Thyroid gland (tissue), 4 donors: ENCODE measurements around the gene SELENOI. TPM values are rescaled to one million over a fixed set of nuclear protein-coding genes. Genes with fewer than 3 reads are reported as not detected.
"Not testable (repeated sequence)": the region's sequence is repeated elsewhere in the genome, so short reads cannot be mapped to it uniquely, and the experiment has no call there.

Experiments used
- DNase-seq, 2 donors: peaks; one replicate each; pipeline ENCODE4 v3.0.0-alpha.2; 2019
- H3K27ac ChIP-seq, 3 donors: fragments of 200-600 bp; sonication (generic); 1 replicate in 2 of 3; 2 replicates in 1 of 3; pipeline ENCODE4 v1.5.1; 2016 to 2019; ENCODE audit warnings: mild to moderate bottlenecking in 1 of 3, moderate library complexity in 1 of 3
- H3K27me3 ChIP-seq: fragments of 200-600 bp; sonication (generic); one replicate; pipeline ENCODE4 v1.5.1; 2019
- H3K36me3 ChIP-seq, 2 donors: fragments of 200-600 bp; sonication (generic); one replicate each; pipeline ENCODE4 v1.5.1; 2016 to 2019
- H3K4me1 ChIP-seq, 2 donors: fragments of 200-600 bp; sonication (generic); one replicate each; pipeline ENCODE4 v1.5.1; 2017 to 2019
- H3K4me3 ChIP-seq, 3 donors: fragments of 200-600 bp; sonication (generic); replicated peaks in 1 of 3; 1 replicate in 2 of 3; 2 replicates in 1 of 3; pipeline ENCODE4 v1.5.1; 2016; ENCODE audit warnings: mild to moderate bottlenecking in 1 of 3
- H3K9me3 ChIP-seq: fragments of 200-600 bp; sonication (generic); one replicate; pipeline ENCODE4 v1.5.1; 2017
- CTCF ChIP-seq, 6 experiments: fragments of 200-600 bp in 3 of 6; fragments of 450-650 bp in 3 of 6; sonication (generic) in 3 of 6; IDR thresholded peaks; one replicate each; pipeline ENCODE4 v1.5.1; 2016 to 2019; ENCODE audit warnings: antibody characterized with exemption in 6 of 6, mild to moderate bottlenecking in 2 of 6, inconsistent platforms in 1 of 6, moderate library complexity in 1 of 6
- POLR2A ChIP-seq, 2 donors: fragments of 450-650 bp; IDR thresholded peaks; one replicate each; pipeline ENCODE4 v1.6.1; 2017; ENCODE audit warnings: antibody characterized with exemption in 2 of 2, mild to moderate bottlenecking in 2 of 2, moderate library complexity in 1 of 2
- WGBS, 2 donors: methylation state at CpG; one replicate each; pipeline ENCODE4 v1.1.5; 2017; 5-methylcytosine and 5-hydroxymethylcytosine counted together
- intact Hi-C: fragments of 100-400 bp; cut with DNase I; formaldehyde crosslinking; loops from one replicate; pipeline ENCODE4 v1.15.1; 2023
- total RNA-seq, 4 donors: library from RNA; depleted of rRNA; stranded (reverse); fragments of >200 nt; gene quantifications; one replicate each; pipeline ENCODE4 v1.2.3, GENCODE V29; 2016

Gene SELENOI
- total RNA-seq, 4 donors from 2014 or later, result 16.7 to 31.2 (median 21.8) TPM

GRCh38 chr2:26325851-26326250 lies 20.1 kb upstream of the SELENOI start:
- no peak overlapping the region for H3K27ac ChIP-seq
- H3K36me3 ChIP-seq, result no peaks in the 10 kb centered on the region
- no peak for DNase-seq
- WGBS, 2 donors, result 69 to 81% methylated on average over 4 of the region's 4 CpGs
- intact Hi-C loops, result loop anchor here (5.0 to 10.0 kb wide), 2 partner anchors 89 to 151 kb away; partner anchors contain the start of gene GAREM2
- TF ChIP-seq CTCF (IDR thresholded peaks at IDR 0.05), result no peak
- TF ChIP-seq POLR2A (IDR thresholded peaks at IDR 0.05), result no peak
- no peaks in the 10 kb centered on the region for H3K4me1 ChIP-seq
- H3K27me3 ChIP-seq, result no peaks in the 10 kb centered on the region
- no peaks in the 10 kb centered on the region for H3K9me3 ChIP-seq
- H3K4me3 ChIP-seq, result no peak overlapping the region

DNA sequence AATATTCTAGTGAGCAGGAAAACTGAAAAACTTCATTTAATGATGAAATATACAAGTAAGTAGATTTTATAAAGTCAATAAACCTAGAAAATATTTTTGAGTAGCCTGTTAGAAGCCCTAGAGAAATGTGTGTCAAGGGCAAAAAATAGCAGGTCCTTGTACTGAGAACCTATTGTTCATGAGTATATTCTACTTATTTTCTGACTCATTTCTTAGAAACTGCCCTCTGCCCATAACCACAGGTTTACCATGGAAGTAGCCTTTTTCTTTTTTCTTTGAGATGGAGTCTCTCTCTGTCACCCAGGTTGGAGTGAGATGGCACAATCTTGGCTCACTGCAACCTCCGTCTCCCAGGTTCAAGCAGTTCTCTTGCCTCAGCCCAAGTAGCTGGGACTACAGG lies 19.4 kb upstream of the SELENOI start:
- DNase-seq, result no peak
- no peak for TF ChIP-seq CTCF (IDR thresholded peaks at IDR 0.05)
- TF ChIP-seq POLR2A (IDR thresholded peaks at IDR 0.05), result no peak
- Histone ChIP-seq H3K9me3 (no peaks in the 10 kb centered on the region), H3K4me1 (no peaks in the 10 kb centered on the region), H3K4me3 (no peak overlapping the region), H3K27me3 (no peaks in the 10 kb centered on the region), H3K36me3 (no peaks in the 10 kb centered on the region), H3K27ac (no peak overlapping the region)
- WGBS, 2 donors, result 93 to 95% methylated on average over 1 of the region's 1 CpG
- intact Hi-C loops, result loop anchor here (5.0 to 10.0 kb wide), 2 partner anchors 89 to 152 kb away; partner anchors contain the start of gene GAREM2

DNA sequence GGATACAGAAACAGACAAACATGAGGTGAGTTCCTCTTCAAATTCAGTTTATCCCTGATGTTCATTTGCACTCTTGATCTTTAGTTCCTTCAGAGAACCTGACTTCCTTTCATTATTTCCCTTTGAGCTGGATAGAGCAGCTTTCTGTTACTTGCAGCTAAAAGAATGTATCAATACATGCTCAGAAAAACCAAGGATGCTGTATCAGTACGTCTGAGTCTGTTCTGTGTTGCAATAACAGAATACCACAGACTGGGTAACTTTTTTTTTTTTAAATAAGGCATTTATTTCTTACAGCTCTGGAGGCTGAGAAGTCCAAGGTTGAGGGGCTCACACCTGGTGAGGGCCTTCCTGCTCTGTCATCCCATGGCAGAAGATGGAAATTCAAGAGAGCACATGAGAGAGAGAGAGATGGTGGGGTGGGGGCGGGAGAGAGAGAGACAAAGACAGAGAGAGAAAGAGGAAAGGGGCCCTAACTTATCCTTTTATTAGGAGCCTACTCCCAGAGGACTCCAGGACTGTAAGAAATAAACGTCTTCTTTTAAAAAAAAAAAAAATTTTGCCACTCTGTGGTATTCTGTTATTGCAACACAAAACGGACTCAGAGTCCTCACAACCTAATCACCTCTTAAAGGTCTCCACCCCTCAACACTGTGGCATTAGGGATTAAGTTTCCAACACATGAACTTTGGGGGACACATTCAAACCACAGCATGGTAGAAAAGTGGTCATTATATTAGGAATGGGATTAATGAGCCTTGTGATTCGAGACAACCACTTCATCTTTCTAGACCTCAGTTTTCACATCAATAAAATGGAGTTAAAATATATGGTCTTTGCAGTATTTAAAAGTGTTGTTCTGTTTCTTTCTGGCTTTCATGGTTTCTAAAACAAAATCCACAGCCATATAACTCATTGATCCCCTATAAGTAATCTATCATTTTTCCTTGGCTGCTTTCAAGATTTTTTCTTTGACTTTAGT lies 18.4 kb upstream of the SELENOI start:
- intact Hi-C loops, result loop anchor here (5.0 to 10.0 kb wide), 2 partner anchors 90 to 153 kb away; partner anchors contain the start of gene GAREM2
- TF ChIP-seq POLR2A (IDR thresholded peaks at IDR 0.05) (no peak), CTCF (IDR thresholded peaks at IDR 0.05) (no peak)
- H3K36me3 ChIP-seq, result no peaks in the 10 kb centered on the region
- no peak overlapping the region for H3K4me3 ChIP-seq
- H3K4me1 ChIP-seq, result no peaks in the 10 kb centered on the region
- H3K27ac ChIP-seq, result no peak overlapping the region
- no peak for DNase-seq
- H3K9me3 ChIP-seq, result no peaks in the 10 kb centered on the region
- no peaks in the 10 kb centered on the region for H3K27me3 ChIP-seq
- WGBS, 2 donors, result 60 to 61% methylated on average over 5 of the region's 5 CpGs

DNA sequence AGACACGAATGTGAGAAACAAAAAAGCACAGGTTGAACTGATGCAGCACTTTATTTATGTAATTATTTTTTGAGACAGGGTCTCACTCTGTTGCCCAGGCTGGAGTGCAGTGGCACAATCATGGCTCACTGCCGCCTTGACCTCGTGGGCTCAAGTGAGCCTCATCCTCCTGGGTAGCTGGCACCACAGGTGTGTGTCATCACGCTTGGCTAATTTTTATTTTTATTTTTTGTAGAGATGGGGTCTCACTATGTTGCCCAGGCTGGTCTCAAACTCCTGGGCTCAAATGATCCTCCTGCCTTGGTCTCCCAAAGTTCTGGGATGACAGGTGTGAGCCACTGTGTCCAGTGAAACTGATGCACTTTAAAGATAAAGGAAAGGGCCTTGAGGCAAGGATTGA lies 16.9 kb upstream of the SELENOI start:
- intact Hi-C loops, result loop anchor here (5.0 to 10.0 kb wide), 2 partner anchors 92 to 154 kb away; partner anchors contain the start of gene GAREM2

DNA sequence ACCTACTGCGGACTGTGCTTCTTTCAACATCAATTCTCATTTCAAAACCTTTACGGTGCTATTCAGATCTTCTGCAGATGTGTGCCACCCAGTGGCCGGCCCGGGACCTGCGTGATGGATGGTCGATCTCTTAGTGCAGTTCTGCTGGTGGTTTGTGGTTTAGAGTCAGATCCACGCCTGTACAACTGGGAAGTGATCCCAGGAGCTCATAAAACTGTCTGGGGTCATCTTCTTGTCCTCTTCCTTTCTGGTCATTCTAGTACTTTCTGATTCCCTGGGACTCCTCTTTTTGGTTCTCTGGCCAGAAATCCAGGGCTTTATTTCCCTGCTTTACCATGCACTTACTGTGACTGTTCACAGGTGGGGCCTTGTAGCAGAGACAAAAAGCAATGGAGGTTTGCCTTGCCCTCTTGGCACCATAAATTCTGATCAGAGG lies 15.8 kb upstream of the SELENOI start:
- intact Hi-C loops, result no loop called here
- Histone ChIP-seq H3K27me3 (no peaks in the 10 kb centered on the region), H3K9me3 (no peaks in the 10 kb centered on the region), H3K27ac (no peak overlapping the region), H3K4me3 (no peak overlapping the region), H3K4me1 (no peaks in the 10 kb centered on the region), H3K36me3 (no peaks in the 10 kb centered on the region)
- DNase-seq, result peak; percentile 90 to 91
- 2 to 4% methylated on average over 7 of the region's 7 CpGs for WGBS, 2 donors
- TF ChIP-seq CTCF (IDR thresholded peaks at IDR 0.05), result peak; percentile 67 to 89 (median 86)
- no peak for TF ChIP-seq POLR2A (IDR thresholded peaks at IDR 0.05)

More for the DNA sequence above, 16.9 kb upstream of the SELENOI start:
- not testable (repeated sequence) for H3K4me1 ChIP-seq, H3K9me3 ChIP-seq, H3K4me3 ChIP-seq, H3K36me3 ChIP-seq, H3K27me3 ChIP-seq, H3K27ac ChIP-seq, DNase-seq
- WGBS, 2 donors, result 92 to 97% methylated on average over 4 of the region's 4 CpGs
